HL-60/S4 (cell line): Measurements from ENCODE around the gene DCAF8.
"Not testable (repeated sequence)": the region's sequence is repeated elsewhere in the genome, so short reads cannot be mapped to it uniquely, and the experiment has no call there.

Experiments used
- in situ Hi-C: fragments of 300-500 bp; cut with MboI; formaldehyde crosslinking; loops from 2 replicates; pipeline ENCODE4 v1.14.3; 2022; ENCODE audit warnings: low sequenced_read_pairs

DCAF8 gene

DNA sequence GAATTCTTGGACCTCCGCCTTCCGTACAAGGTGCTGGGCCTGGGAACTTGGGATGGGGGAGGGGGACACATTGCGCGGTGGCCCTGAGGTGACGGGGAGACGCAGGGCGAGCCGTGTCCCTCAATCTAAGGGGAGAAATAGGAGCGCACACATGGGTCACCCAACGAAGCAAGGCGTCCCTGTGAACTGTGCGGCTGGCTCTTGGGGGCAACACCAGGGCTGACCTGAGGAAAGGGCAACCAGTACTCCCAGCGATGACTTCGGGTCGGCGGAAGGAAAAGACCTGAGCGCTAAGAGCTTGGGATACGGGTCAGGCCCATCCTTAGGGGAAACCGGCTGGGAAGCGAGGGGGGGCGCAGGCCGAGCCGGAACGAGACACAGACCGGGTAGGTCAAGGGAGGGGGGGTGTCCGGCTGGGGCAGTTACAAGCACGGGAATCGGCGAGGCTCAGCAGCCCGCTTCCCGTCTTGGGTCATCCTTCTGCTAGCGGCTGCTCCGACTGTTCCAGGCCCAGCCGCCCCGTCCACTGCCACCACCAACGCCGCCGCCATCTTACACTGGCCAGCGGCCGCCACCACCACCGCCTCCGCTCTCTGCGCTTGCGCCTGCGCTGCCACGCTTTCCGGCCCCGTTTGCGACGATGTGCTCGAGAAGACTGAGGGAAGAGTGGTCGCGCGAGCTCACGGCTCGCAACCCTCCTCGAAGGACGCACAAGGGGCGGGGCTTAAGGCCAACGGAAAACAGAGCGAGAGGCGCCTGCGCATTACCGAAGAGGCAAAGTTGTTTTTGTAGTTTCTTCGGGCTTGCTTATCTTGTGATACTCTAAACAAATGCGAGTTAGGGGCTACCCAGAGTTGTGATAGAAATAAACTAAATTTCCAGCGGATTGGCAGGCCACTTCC lies at the start of gene DCAF8:
DCAF8 (minus strand) TSS at position 657 of the 902 bp plus-strand sequence. CDS start 18,541 bp downstream, outside the sequence.
- in situ Hi-C loops = no loop called here

DNA sequence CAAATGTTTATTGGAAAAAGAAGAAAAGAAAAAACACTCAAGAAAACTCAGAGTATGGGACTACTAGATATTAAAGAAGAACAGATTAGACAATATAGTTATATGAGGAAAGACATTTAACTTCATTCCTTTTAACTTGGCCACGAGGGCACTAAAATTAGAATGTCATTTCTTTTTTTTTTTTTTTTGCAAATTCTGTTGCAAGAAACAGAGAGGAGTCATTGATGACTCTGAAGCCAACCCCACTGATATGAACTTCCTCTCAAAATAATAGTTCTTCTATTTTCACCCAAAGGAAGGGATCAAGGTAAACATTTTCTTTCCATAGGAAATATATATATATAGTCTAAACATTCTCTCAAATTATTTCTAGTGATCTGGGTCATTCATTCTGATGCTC lies 47.2 kb upstream of the DCAF8 start:
- in situ Hi-C loops = no loop called here

DNA sequence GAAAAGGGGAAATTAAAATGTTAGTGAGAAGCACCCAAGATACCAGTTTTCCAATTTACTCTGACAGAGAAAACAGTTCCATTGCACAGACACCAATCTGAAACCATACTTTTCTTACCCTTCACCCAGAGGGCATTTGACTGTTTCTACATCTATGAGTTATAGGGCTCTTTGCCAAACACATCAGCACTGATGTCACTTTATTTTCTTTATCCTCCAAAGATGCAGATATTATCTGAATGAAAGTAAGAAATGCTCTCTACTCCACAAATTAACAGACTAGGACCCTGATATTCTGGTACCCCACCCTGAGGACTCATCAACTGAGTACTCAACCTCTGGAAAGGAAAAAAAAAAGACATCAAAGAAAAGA lies 46.8 kb upstream of the DCAF8 start:
- in situ Hi-C loops = no loop called here

DNA sequence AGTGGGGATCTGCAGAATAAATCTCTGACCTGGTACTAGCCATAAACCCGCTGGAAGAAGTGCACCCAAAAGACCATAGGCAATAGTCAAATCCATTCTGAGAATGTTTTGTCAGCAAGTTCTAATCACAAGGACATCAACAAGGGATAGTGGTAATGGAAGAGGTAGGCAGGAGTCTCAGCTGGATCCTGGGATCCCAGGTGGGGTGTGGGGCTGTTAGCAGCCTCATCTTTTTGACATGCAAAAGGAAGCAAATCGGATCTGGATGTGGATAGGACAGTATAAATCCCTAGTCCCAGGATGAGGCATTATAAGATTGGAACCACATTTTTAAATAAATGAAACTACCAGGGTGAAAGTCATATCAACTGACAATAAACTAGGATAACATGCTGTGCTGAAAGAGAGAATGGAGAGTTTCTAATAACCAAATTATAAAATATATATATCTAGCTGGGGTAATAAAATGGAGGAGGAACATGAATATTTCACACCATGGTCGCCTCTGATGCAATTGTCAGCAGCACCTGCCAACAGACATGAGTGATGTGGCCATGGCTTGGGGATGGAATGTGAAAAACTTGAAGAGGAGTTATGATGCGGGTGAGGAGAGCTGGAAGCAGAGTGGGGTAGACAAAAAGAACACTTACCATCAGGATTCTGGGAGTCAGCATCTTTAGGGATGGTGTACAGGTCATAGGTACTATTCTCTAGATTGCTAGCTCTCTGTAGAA lies 46.3 kb upstream of the DCAF8 start:
- in situ Hi-C loops = no loop called here

DNA sequence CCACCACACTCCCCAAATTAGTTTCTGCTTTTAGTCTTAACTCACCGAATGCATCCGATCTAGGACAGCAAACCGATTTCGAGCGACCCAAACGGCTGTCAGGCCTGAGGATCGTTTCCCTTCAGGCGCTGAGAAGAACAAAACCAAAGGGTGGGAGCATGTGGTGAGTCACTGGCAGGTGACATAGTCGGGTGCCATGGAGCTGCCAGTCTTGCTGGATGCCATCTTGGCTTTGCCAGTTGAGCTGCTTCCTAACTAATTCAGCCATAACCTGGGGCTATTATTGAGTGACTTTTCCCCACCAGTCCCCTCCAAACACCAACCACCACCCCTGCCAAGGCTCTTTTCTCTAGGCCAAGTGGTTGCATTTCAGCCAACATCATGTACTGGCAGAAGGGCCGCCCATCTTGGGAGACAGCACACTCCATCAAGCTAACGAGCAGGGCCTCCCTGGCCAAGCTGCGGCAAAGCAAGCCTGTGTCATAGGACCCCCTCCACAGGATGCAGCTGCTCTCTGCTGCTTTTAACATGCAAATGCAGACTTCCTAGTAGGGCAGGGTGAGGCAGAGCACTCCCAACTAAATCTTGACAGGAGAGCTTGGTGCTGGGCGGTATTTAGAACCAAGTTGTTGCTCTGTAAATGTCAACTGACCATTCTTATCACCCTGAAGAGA lies 44.9 kb upstream of the DCAF8 start:
- in situ Hi-C loops = no loop called here

DNA sequence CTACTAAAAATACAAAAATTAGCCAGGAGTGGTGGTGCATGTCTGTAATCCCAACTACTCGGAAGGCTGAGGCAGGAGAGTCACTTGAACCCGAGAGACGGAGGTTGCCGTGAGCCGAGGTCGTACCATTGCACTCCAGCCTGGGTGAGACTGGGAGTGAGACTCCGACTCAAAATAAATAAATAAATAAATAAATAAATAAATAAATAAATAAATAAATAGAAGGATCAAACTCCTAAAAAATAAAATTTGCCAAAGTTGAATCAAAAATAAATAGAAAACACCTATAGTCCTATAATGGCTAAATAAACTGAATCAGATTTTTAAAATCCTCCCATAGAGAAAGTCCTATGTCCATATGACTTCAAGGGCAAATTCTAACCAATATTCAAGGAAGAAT lies 37.8 kb upstream of the DCAF8 start:
- in situ Hi-C loops = no loop called here

DNA sequence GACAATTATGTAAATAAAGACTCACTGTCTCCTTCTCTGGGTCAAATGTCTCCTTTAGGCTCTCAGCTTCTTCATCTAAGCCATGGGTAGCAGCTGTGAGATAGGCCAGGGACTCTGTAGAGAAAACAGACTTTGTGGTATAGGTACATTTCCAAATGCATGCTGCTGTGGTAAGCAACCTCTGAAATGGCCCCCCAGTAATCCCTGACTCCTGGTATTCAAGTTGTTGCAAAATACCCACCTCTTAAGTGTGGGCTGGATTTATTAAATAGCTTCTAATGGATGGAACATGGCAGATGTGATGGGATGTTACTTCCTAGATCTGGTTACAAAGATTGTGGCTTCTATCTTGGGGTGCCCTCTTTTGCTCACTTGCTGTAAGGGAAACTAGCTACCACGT lies 33.7 kb upstream of the DCAF8 start:
- in situ Hi-C loops = no loop called here

DNA sequence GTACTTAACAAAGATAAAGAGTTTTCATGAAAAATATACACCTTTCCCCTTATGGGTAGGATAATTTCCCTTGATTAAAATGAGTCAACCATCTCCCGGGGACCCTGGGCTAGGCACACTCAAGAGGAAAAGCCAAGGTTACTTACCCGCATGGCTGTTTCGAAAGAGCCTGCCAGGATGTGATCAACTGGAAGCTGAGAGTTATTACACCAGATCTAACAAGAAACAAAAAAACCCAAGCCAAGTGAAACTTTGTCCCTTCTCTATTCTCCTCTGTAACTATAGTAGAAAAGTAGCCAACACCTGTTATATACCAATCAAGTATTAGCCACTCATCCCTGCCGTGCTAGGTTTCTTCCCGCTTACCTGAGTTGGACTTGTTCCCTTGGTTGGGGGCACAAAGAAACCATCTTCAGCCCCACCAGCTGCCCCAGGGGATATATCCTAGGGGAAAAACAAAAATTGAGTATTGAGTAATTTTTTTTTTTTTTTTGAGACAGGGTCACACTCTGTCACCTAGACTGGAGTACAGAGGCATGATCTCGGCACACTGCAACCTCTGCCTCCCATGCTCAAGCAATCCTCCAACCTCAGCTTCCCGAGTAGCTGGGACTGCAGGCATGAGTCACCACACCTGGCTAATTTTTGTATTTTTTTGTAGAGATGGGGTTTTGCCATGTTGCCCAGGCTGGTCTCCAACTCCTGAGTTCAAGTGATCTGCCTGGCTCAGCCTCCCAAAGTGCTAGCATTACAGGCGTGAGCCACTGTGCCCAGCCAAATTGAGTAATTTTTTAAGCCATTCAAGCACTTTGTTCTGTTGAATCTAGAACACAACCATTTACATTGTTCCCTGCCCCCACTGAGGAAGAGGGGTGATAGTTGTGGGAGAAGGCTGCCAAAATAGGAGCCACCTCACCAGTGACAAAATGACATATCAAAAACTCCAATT lies 30.9 kb upstream of the DCAF8 start:
- in situ Hi-C loops = no loop called here

DNA sequence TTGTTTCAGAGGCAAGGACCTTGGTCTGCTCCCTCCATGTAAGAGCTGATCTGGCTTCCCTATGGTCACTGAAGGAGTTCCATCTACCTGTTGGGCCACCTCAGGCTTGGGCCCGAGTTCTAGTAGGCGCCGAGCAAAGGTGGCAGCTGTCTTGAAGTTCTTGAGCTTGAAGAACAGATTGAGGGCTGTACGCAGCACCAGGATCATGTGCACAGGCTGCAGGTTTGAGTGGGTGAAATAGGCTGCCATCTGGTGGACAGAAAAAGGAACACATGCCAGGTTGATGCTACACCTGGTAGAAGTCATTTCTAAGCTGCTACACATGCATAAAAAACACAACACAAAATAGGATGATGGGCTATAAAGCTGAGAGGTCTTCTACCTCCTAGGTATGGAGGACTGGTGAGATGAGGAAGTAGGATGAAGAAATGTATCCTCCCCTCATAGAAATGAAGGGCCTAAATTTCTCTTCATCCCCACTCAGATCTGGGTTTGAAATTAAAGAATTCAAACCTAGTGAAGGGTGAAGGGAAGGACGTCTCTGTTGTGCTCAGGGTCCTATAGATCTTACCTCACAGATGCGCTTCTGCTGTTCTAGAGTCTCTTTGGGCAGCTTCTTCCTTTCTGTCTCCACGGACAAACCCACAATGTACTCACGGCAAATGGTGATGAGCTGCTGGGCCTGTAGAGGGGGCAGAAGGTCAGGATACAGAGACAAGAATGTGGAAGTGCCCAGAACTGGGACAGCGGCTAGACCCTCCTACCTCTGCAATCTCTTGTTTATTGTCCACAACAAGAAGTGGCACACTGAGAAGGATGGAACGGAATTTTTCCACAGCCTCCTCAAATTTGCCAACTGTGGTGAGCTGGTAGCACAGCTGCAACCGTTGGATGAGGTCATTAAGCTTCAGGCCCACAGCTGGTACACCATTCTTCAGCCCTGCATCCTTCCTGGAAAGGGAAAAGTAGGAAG lies 29.2 kb upstream of the DCAF8 start:
- in situ Hi-C loops = no loop called here

DNA sequence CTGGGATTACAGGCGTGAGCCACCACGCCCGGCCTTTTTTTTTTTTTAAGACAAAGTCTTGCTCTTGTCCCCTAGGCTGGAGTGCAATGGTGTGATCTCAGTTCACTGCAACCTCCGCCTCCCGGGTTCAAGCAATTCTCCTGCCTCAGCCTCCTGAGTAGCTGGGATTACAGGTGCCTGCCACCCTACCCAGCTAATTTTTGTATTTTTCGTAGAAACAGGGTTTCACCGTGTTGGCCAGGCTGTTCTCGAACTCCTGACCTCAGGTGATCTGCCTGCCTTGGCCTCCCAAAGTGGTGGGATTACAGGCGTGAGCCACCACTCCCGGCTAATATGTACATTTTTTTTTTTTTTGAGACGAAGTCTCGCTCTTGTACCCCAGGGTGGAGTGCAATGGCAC lies 25.4 kb upstream of the DCAF8 start:
- in situ Hi-C loops = not testable (repeated sequence)

DNA sequence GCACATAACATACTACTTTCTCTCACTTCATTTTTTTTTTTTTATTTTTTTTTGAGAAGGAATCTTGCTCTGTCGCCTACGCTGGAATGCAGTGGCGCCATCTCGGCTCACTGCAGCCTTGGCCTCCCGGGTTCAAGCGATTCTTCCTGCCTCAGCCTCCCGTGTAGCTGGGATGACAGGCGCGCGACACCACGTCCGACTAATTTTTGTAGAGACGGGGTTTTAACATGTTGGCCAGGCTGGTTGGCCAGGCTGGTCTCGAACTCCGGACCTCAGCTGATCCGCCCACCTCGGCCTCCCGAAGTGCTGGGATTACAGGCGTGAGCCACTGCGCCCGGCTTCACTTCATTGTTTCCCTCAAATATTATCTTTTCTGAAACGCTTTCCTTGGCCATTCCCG lies 23.2 kb upstream of the DCAF8 start:
- in situ Hi-C loops = no loop called here

DNA sequence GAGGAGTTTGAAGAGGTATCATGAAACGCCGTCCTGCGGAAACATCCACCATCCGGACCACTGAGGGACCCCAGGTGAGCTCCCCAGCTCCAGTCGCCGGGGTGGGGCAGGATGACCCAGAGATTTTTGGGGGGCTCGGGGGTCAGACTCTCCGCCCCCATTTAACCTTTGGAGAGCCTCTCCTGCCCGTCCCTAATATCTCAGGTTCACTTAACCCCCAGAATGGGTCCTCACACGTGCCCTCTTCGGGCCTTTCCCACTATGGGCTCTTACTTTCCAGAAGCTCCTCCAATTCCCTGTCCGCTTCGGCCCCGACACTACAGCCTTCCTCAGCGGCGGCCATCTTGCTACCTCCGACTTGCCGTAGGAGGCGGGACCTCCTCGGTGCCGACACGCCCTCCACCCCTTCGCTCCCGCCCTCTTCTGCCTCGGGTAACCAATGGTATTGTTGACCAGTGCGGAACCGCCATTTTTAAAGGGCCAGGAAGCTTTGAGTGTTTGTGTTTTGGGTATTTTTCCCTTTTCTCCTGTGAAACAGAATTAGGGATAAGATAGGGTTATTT lies 22.5 kb upstream of the DCAF8 start, which contains the start of gene PEX19:
PEX19 (minus strand) TSS at position 352 of the 563 bp plus-strand sequence; CDS start at position 343, 9 bp downstream.
- in situ Hi-C loops = no loop called here

DNA sequence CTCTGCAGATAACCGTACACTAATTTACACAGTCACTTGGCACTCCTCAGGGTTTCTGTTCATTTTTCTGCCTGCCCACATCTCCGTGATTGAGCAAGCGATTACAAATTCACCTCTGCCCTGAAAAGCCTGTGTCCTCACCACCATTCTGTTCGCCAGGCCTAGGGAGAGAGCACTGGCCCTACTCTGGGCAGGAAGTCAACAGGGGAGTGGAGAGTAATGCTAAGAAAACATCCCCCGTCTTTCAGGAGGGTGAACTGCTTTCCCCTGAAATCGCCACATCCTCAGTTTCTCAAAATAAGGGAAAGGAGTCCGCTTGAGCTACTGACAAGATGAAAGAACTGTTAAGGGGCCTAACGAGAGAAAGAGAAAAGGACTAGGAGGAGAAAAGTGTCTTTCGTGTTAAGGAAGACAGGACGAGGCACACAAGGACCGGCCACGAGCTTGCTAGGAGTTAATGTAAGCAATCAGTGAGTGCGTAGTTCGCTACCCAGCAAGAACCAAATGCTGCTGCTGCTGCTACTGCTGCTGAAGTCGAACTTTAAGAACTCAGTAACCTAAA lies 22.0 kb upstream of the DCAF8 start:
- in situ Hi-C loops = no loop called here

DNA sequence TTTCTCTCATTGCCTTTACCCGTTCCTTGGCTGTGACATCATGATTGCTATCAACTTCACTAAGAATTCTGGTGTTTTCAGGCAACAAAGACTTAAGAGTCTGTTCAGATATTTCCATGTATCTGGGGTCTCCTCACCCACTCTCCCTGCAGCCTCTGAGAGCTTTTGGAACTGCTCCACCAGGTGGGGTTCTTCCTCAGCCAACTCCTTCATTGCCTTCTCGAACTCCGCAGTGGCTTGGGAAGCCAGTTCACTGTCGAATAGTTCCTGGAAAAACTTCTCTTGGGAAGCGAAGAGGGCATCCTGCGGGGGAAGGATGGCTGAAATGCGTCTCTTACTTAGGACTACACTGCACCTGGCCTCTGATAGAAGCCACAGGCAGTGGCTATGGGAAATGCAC lies 20.5 kb upstream of the DCAF8 start:
- in situ Hi-C loops = no loop called here

DNA sequence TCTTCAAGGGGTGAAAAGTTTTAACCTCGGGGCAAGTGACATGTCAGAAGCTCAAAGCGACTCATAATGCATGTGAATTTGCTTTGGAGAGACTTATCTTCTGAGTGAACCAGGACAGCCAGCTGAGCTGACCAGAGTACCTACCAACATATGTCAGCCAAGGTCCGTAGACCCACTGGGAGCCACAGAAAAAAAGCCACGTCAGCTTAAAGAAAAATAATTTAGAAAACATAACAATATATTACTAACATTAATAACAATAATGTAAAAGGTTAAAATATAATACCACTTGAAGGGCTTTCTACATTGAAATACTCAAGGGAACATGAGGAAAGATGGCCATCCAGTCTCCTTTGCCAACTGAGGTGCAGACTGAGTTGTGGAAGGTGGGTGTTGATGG lies 15.6 kb upstream of the DCAF8 start:
- in situ Hi-C loops = no loop called here

DNA sequence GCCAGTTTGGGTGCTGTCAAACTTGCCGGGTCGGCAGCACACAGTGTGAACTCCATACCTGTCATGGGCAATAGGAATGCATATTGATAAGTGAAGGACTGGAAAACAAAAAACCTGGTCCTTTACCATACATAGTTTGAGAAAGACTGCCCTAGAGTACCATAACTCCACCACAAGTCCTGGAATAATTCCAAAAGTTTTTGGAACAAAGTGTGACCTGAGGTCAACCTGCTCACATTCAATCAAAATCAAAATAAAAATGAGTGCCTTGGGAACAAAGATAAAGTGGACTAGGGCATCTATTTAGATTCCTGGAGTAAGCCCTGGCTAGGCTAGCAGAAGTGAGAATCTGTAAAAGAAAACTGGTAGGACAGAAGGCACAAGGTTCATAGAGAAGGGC lies 15.0 kb upstream of the DCAF8 start:
- in situ Hi-C loops = no loop called here

DNA sequence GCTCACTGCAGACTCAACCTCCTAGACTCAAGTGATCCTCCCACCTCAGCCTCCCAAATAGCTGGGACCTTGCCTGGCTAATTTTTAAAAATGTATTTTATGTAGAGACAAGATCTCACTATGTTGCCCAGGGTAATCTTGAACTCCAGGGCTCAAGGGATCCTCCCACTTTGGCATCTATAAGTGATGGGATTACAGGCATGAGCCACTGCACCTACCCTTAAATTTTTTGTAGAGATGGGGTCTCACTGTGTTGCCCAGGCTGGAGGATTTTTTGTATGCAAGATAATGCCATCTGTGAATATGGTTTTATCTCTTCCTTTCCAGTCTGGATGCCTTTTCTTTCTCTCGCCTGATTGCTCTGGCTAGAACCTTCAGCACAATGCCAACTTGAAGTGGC lies 8.7 kb upstream of the DCAF8 start:
- in situ Hi-C loops = no loop called here

DNA sequence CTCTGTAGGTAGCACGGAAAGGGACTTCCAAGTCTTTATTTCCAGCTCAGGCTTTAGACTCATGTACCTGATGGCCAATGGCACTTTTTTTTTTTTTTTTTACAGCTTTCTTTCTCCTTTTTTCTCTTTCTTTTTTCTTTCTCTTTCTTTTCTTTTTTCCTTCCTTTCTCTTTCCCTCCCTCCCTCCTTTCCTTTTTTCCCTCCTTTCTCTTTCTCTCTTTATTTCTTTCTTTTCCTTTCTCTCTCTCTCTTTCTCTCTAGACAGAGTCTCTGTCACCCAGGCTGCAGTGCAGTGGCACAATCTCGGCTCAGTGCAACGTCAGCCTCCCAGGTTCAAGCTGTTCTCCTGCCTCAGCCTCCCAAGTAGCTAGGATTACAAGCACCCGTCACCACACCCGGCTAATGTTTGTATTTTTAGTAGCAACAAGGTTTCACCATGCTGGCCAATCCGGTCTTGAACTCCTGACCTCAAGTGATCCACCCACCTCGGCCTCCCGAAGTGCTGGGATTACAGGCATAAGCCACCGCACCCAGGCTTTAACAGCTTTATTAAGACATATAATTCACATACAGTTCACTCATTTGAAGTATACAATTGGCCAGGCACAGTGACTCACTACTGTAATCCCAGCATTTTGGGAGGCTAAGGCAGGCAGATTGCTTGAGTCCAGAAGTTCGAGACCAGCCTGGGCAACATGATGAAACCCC lies 5.1 kb upstream of the DCAF8 start:
- in situ Hi-C loops = no loop called here
